ENCODE results near the gene SH3RF1.
"Not testable (repeated sequence)": the region's sequence is repeated elsewhere in the genome, so short reads cannot be mapped to it uniquely, and the experiment has no call there.

The SH3RF1 gene

GRCh38 chr4:169278624-169279023 lies 7.9 kb upstream of the SH3RF1 start:
- no peak for FAIRE-seq
- DNase-seq (ENCODE audit: insufficient read length, low spot score): no peak

- not testable (repeated sequence) for FAIRE-seq; DNase-seq (ENCODE audit: insufficient read length, low spot score)
Observed at GRCh38 chr4:169277838-169278237, 7.1 kb upstream of the SH3RF1 start.

GRCh38 chr4:169275180-169275579 lies 4.4 kb upstream of the SH3RF1 start:
- DNase-seq (ENCODE audit: insufficient read length, low spot score): no peak
- no peak for FAIRE-seq

GRCh38 chr4:169274033-169274432 lies 3.3 kb upstream of the SH3RF1 start:
- DNase-seq (ENCODE audit: insufficient read length, low spot score) (no peak), FAIRE-seq (no peak)

- DNase-seq (ENCODE audit: insufficient read length, low spot score) (no peak), FAIRE-seq (peak; percentile 83)
Observed at GRCh38 chr4:169272265-169272886, 1.6 kb upstream of the SH3RF1 start.

GRCh38 chr4:169271692-169272007 lies 894 bp upstream of the SH3RF1 start:
- FAIRE-seq (no peak), DNase-seq (ENCODE audit: insufficient read length, low spot score) (no peak)

- no peak for DNase-seq (ENCODE audit: insufficient read length, low spot score)
- FAIRE-seq: no peak
Observed at GRCh38 chr4:169269916-169270809, 593 bp downstream of the SH3RF1 start.

- FAIRE-seq (no peak), DNase-seq (ENCODE audit: insufficient read length, low spot score) (no peak)
Observed at GRCh38 chr4:169268951-169269760, 1.6 kb downstream of the SH3RF1 start.

- no peak for FAIRE-seq
Observed at GRCh38 chr4:169267070-169267469, 3.7 kb downstream of the SH3RF1 start.

GRCh38 chr4:169266661-169267060 lies 4.1 kb downstream of the SH3RF1 start:
- no peak for FAIRE-seq

More at GRCh38 chr4:169267070-169267469, 3.7 kb downstream of the SH3RF1 start:
- DNase-seq (ENCODE audit: insufficient read length, low spot score): no peak

GRCh38 chr4:169266081-169266480 lies 4.7 kb downstream of the SH3RF1 start:
- FAIRE-seq (peak; percentile 54), DNase-seq (ENCODE audit: insufficient read length, low spot score) (no peak)

More at GRCh38 chr4:169266661-169267060, 4.1 kb downstream of the SH3RF1 start:
- no peak for DNase-seq (ENCODE audit: insufficient read length, low spot score)

- no peak for FAIRE-seq
- no peak for DNase-seq (ENCODE audit: insufficient read length, low spot score)
Observed at GRCh38 chr4:169263791-169264392, 6.9 kb downstream of the SH3RF1 start.

- no peak for DNase-seq (ENCODE audit: insufficient read length, low spot score)
Observed at GRCh38 chr4:169260217-169260866, 10.4 kb downstream of the SH3RF1 start.

GRCh38 chr4:169259271-169259670 lies 11.5 kb downstream of the SH3RF1 start:
- DNase-seq (ENCODE audit: insufficient read length, low spot score) (no peak), FAIRE-seq (no peak)

More at GRCh38 chr4:169260217-169260866, 10.4 kb downstream of the SH3RF1 start:
- no peak for FAIRE-seq

- FAIRE-seq (no peak), DNase-seq (ENCODE audit: insufficient read length, low spot score) (no peak)
Observed at GRCh38 chr4:169258141-169258540, 12.6 kb downstream of the SH3RF1 start.

- no peak for FAIRE-seq
- no peak for DNase-seq (ENCODE audit: insufficient read length, low spot score)
Observed at GRCh38 chr4:169256856-169257761, 13.6 kb downstream of the SH3RF1 start.

- DNase-seq (ENCODE audit: insufficient read length, low spot score) (no peak), FAIRE-seq (no peak)
Observed at GRCh38 chr4:169256101-169256612, 14.6 kb downstream of the SH3RF1 start.

GRCh38 chr4:169254546-169254983 lies 16.2 kb downstream of the SH3RF1 start:
- DNase-seq (ENCODE audit: insufficient read length, low spot score): no peak
- peak; percentile 62 for FAIRE-seq

GRCh38 chr4:169253904-169254303 lies 16.9 kb downstream of the SH3RF1 start:
- peak; percentile 80 for FAIRE-seq
- no peak for DNase-seq (ENCODE audit: insufficient read length, low spot score)

Measured in HTR-8/SVneo (cell line).